A549 (cell line): ENCODE results near the gene MEAF6. TPM values are rescaled to one million over a fixed set of nuclear protein-coding genes. Genes with fewer than 3 reads are reported as not detected.

Experiments used
- ATAC-seq, 2 experiments: fragments of 200-7000 bp in 1 of 2; fragments of >200 bp in 1 of 2; cut with Nextera tagmentation in 1 of 2; cut with Tn5 transposase in 1 of 2; 3 replicates each; pipeline versions ENCODE4 v1.8.0 to v1.9.1; 2018 to 2020; ENCODE audit warnings: mild to moderate bottlenecking in 1 of 2, moderate library complexity in 1 of 2
- CTCF ChIA-PET: fragments of 300-600 bp; sonication (Branson Sonifier 250); formaldehyde crosslinking; extraction: SDS; loops from one replicate; lab custom pipeline; 2021; ENCODE audit warnings: antibody characterized with exemption, inconsistent platforms; lab: Yijun Ruan, JAX
- POLR2A ChIA-PET: fragments of 350-600 bp; formaldehyde crosslinking; extraction: SDS; loops from one replicate; lab custom pipeline; 2021; ENCODE audit warnings: antibody characterized with exemption, inconsistent platforms; lab: Yijun Ruan, JAX
- DNase-seq, 2 experiments: peaks; one replicate each; pipeline versions ENCODE4 v3.0.0 to v3.0.0-alpha.2; 2011 to 2016; ENCODE audit warnings: low read depth in 1 of 2, low spot score in 1 of 2
- FAIRE-seq: peaks from 2 replicates; lab custom pipeline; 2011; peaks lifted over from hg19 to GRCh38; lab: Jason Lieb, UNC
- H3K27ac ChIP-seq, 2 experiments: fragments of >200 bp; sonication (Bioruptor Twin); formaldehyde crosslinking; 3 replicates each; pipeline ENCODE4 v1.5.1; 2016 to 2017
- H3K4me1 ChIP-seq: fragments of >200 bp; sonication (Bioruptor Twin); formaldehyde crosslinking; 3 replicates; pipeline ENCODE4 v1.6.1; 2016
- H3K4me2 ChIP-seq: fragments of >200 bp; sonication (Bioruptor Twin); formaldehyde crosslinking; 3 replicates; pipeline ENCODE4 v1.6.1; 2016
- H3K4me3 ChIP-seq: fragments of >200 bp; sonication (Bioruptor Twin); formaldehyde crosslinking; 3 replicates; pipeline ENCODE4 v1.5.1; 2016
- H3K9me3 ChIP-seq: fragments of >200 bp; sonication (Bioruptor Twin); formaldehyde crosslinking; 3 replicates; pipeline ENCODE4 v1.6.1; 2016
- BHLHE40 ChIP-seq: IDR thresholded peaks from 2 replicates; pipeline ENCODE4 v1.6.1; 2012; ENCODE audit warnings: low read depth, low read length, inconsistent platforms
- CBX8 ChIP-seq: fragments of 200-600 bp; sonication (generic); IDR thresholded peaks from 2 replicates; pipeline ENCODE4 v1.6.1; 2016
- CEBPB ChIP-seq, 2 experiments: fragments of >200 bp in 1 of 2; sonication (Bioruptor Twin) in 1 of 2; formaldehyde crosslinking in 1 of 2; IDR thresholded peaks; 2 replicates each; pipeline ENCODE4 v1.6.1; 2012 to 2016
- EP300 ChIP-seq, 2 experiments: fragments of >200 bp; sonication (Bioruptor Twin); formaldehyde crosslinking; IDR thresholded peaks; 2 replicates in 1 of 2; 3 replicates in 1 of 2; pipeline ENCODE4 v1.6.1; 2016 to 2017
- ESRRA ChIP-seq: fragments of 150-350 bp; IDR thresholded peaks from 2 replicates; pipeline ENCODE4 v1.6.1; 2014; ENCODE audit warnings: mild to moderate bottlenecking, low read length, borderline replicate concordance
- GATA3 ChIP-seq: IDR thresholded peaks from 2 replicates; pipeline ENCODE4 v1.6.1; 2012; ENCODE audit warnings: borderline replicate concordance
- HEYL ChIP-seq: fragments of 250-450 bp; sonication (Bioruptor Pico); IDR thresholded peaks from 2 replicates; pipeline ENCODE4 v1.8.0; 2021; ENCODE audit warnings: mild to moderate bottlenecking, moderate library complexity
- KDM1A ChIP-seq: fragments of 200-600 bp; sonication (generic); IDR thresholded peaks from 2 replicates; pipeline ENCODE4 v1.6.1; 2016; ENCODE audit warnings: low read depth, mild to moderate bottlenecking
- MAFK ChIP-seq: fragments of 450-650 bp; IDR thresholded peaks from 2 replicates; pipeline ENCODE4 v1.6.1; 2014; ENCODE audit not compliant: partially characterized antibody
- MAZ ChIP-seq: fragments of 150-350 bp; IDR thresholded peaks from 2 replicates; pipeline ENCODE4 v1.6.1; 2014; ENCODE audit warnings: antibody characterized with exemption, low read depth, low read length, borderline replicate concordance
- MYC ChIP-seq: IDR thresholded peaks from 2 replicates; pipeline ENCODE4 v1.6.1; 2012; ENCODE audit warnings: mild to moderate bottlenecking, inconsistent platforms, low read length, improper control_type of control experiment, borderline replicate concordance
- NPAS2 ChIP-seq: fragments of 250-450 bp; sonication (Bioruptor Pico); IDR thresholded peaks from 2 replicates; pipeline ENCODE4 v1.8.0; 2022; ENCODE audit warnings: mild to moderate bottlenecking, moderate library complexity, borderline replicate concordance
- PHF8 ChIP-seq: fragments of 200-600 bp; sonication (generic); IDR thresholded peaks from 2 replicates; pipeline ENCODE4 v1.6.1; 2016; ENCODE audit warnings: low read depth, mild to moderate bottlenecking, antibody characterized with exemption, moderate library complexity, borderline replicate concordance
- POLR2A ChIP-seq: IDR thresholded peaks from 2 replicates; pipeline ENCODE4 v1.6.1; 2012; ENCODE audit warnings: mild to moderate bottlenecking, low read length
- POLR2AphosphoS2 ChIP-seq: conservative IDR thresholded peaks from 2 replicates; pipeline ENCODE4 v1.6.1; 2012; ENCODE audit warnings: low read length, improper control_type of control experiment, inconsistent platforms
- RARB ChIP-seq: fragments of 250-450 bp; sonication (Bioruptor Pico); IDR thresholded peaks from 2 replicates; pipeline ENCODE4 v1.8.0; 2021; ENCODE audit warnings: mild to moderate bottlenecking, moderate library complexity
- RCOR1 ChIP-seq: fragments of 150-350 bp; IDR thresholded peaks from 2 replicates; pipeline ENCODE4 v1.6.1; 2014; ENCODE audit warnings: antibody characterized with exemption, low read length, low read depth
- SREBF2 ChIP-seq: fragments of 450-650 bp; IDR thresholded peaks from 2 replicates; pipeline ENCODE4 v1.6.1; 2014; ENCODE audit warnings: mild to moderate bottlenecking, moderate library complexity
- ZC3H11A ChIP-seq: fragments of 450-650 bp; IDR thresholded peaks from 2 replicates; pipeline ENCODE4 v1.6.1; 2014; ENCODE audit warnings: antibody characterized with exemption, mild to moderate bottlenecking
- ZFP36 ChIP-seq: fragments of 450-650 bp; IDR thresholded peaks from 2 replicates; pipeline ENCODE4 v1.6.1; 2014; ENCODE audit warnings: borderline replicate concordance; ENCODE audit not compliant: partially characterized antibody
- ZNF302 ChIP-seq: fragments of 250-450 bp; sonication (Bioruptor Pico); IDR thresholded peaks from 2 replicates; pipeline ENCODE4 v1.9.0; 2021; ENCODE audit warnings: inconsistent platforms, mild to moderate bottlenecking, moderate library complexity
- WGBS: methylation state at CpG from one replicate; pipeline ENCODE4 v1.1.6; 2017; ENCODE audit errors: missing lambda C conversion rate; 5-methylcytosine and 5-hydroxymethylcytosine counted together
- polyA plus RNA-seq, 4 experiments: library from polyadenylated mRNA; depleted of rRNA in 3 of 4; stranded (reverse); fragments of >200 nt; fragmentation: RNase III in 1 of 4; extraction: RNeasy Plus Mini Kit Qiagen cat#74134 plus additional on column Dnase treatment in 1 of 4; gene quantifications; 2 replicates in 3 of 4; 3 replicates in 1 of 4; pipeline ENCODE4 v1.2.3, GENCODE V29; 2011 to 2017
- TF ChIP-seq, protein P1 (sequence below): IDR thresholded peaks from 2 replicates; pipeline ENCODE4 v1.6.1; 2012
- TF ChIP-seq, protein P2 (sequence below): fragments of >200 bp; sonication (Bioruptor Twin); formaldehyde crosslinking; IDR thresholded peaks from 3 replicates; pipeline ENCODE4 v1.6.1; 2016
- TF ChIP-seq, protein P3 (sequence below): fragments of >200 bp; sonication (Bioruptor Twin); formaldehyde crosslinking; IDR thresholded peaks from 2 replicates; pipeline ENCODE4 v1.6.1; 2016
- TF ChIP-seq, protein P4 (sequence below): fragments of 450-650 bp; IDR thresholded peaks from 2 replicates; pipeline ENCODE4 v1.6.1; 2014; ENCODE audit warnings: antibody characterized with exemption
- TF ChIP-seq, protein P5 (sequence below): fragments of >200 bp; sonication (Bioruptor Twin); formaldehyde crosslinking; IDR thresholded peaks from 3 replicates; pipeline ENCODE4 v1.5.1; 2016
- TF ChIP-seq, protein P6 (sequence below): IDR thresholded peaks from 2 replicates; pipeline ENCODE4 v1.6.1; 2012
- TF ChIP-seq, protein P7 (sequence below): IDR thresholded peaks from 2 replicates; pipeline ENCODE4 v1.6.1; 2012; ENCODE audit warnings: low read depth, borderline replicate concordance

MEAF6 gene
- polyA plus RNA-seq, 2 of the 4 experiments (the other 2 are of a cell fraction), result 39.4 to 45.4 TPM

DNA sequence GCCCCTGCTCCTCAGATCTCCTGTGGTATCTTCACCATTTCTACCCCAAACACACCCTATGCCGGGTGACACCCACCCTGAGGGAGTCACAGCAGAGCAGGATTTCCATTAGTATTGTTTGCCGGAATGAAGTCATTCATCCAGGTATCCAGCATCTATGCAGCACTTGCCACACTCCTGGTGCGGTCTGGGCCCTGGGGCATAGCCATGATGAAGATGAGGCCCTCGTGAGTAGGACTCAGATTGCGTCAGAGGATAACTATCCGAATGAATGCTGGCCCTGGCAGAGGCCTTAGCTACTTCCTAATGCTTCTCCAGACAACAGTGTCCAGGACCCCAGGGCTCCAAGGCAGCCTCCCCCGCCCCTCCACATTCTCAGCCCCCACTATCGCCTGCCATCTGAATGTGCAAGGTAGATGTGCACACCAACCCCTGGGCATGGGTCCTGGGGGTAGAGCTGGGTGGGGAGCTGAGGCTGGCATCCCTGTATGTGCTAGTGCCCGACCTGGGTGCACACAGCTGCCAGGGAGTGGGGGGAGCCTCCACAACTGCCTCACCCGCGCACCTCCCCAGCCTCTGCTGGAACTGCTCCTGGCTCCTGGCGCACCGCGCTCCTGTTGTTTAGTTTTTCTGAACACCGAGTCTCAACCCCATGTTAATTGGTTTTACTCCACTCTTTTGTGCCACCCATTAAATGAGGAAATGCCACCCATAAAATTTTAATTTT is 65.7 kb downstream of the MEAF6 start:
- DNase-seq (no peak), ATAC-seq (no peak), FAIRE-seq (no peak)
- CTCF ChIA-PET, result interaction anchor here (1.0 to 11.8 kb wide), 5 partner anchors 14 to 873 kb away, joined by 3 to 209 read pairs (median 13); partner anchors contain the start of gene ZC3H12A
- H3K4me1 ChIP-seq, result peaks cover 22% of the 10 kb centered on the region
- no peaks in the 10 kb centered on the region for H3K9me3 ChIP-seq
- H3K27ac ChIP-seq, result no peak overlapping the region
- no peak for TF ChIP-seq RARB (CRISPR knock-in tag)
- no peak for TF ChIP-seq EP300 (IDR thresholded peaks at IDR 0.05)
- TF ChIP-seq, protein P1, sequence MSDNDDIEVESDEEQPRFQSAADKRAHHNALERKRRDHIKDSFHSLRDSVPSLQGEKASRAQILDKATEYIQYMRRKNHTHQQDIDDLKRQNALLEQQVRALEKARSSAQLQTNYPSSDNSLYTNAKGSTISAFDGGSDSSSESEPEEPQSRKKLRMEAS, result no peak
- no peak for TF ChIP-seq ZFP36
- no peak for TF ChIP-seq MAZ
- no peak for TF ChIP-seq HEYL (CRISPR knock-in tag)
- TF ChIP-seq, protein P2, sequence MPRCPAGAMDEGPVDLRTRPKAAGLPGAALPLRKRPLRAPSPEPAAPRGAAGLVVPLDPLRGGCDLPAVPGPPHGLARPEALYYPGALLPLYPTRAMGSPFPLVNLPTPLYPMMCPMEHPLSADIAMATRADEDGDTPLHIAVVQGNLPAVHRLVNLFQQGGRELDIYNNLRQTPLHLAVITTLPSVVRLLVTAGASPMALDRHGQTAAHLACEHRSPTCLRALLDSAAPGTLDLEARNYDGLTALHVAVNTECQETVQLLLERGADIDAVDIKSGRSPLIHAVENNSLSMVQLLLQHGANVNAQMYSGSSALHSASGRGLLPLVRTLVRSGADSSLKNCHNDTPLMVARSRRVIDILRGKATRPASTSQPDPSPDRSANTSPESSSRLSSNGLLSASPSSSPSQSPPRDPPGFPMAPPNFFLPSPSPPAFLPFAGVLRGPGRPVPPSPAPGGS, result no peak
- TF ChIP-seq MAFK, result no peak
- no peak for TF ChIP-seq PHF8
- TF ChIP-seq BHLHE40, result no peak
- TF ChIP-seq, protein P3, sequence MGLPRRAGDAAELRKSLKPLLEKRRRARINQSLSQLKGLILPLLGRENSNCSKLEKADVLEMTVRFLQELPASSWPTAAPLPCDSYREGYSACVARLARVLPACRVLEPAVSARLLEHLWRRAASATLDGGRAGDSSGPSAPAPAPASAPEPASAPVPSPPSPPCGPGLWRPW, result no peak
- TF ChIP-seq RCOR1, result no peak
- TF ChIP-seq, protein P4, sequence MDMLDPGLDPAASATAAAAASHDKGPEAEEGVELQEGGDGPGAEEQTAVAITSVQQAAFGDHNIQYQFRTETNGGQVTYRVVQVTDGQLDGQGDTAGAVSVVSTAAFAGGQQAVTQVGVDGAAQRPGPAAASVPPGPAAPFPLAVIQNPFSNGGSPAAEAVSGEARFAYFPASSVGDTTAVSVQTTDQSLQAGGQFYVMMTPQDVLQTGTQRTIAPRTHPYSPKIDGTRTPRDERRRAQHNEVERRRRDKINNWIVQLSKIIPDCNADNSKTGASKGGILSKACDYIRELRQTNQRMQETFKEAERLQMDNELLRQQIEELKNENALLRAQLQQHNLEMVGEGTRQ, result no peak
- TF ChIP-seq, protein P5, sequence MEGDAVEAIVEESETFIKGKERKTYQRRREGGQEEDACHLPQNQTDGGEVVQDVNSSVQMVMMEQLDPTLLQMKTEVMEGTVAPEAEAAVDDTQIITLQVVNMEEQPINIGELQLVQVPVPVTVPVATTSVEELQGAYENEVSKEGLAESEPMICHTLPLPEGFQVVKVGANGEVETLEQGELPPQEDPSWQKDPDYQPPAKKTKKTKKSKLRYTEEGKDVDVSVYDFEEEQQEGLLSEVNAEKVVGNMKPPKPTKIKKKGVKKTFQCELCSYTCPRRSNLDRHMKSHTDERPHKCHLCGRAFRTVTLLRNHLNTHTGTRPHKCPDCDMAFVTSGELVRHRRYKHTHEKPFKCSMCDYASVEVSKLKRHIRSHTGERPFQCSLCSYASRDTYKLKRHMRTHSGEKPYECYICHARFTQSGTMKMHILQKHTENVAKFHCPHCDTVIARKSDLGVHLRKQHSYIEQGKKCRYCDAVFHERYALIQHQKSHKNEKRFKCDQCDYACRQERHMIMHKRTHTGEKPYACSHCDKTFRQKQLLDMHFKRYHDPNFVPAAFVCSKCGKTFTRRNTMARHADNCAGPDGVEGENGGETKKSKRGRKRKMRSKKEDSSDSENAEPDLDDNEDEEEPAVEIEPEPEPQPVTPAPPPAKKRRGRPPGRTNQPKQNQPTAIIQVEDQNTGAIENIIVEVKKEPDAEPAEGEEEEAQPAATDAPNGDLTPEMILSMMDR, result no peak
- TF ChIP-seq, protein P6, sequence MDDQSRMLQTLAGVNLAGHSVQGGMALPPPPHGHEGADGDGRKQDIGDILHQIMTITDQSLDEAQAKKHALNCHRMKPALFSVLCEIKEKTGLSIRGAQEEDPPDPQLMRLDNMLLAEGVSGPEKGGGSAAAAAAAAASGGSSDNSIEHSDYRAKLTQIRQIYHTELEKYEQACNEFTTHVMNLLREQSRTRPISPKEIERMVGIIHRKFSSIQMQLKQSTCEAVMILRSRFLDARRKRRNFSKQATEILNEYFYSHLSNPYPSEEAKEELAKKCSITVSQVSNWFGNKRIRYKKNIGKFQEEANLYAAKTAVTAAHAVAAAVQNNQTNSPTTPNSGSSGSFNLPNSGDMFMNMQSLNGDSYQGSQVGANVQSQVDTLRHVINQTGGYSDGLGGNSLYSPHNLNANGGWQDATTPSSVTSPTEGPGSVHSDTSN, result no peak
- no peak overlapping the region for H3K4me2 ChIP-seq
- WGBS, result 92% methylated on average over 11 of the region's 15 CpGs
- POLR2A ChIA-PET, result no interaction called here
- H3K4me3 ChIP-seq, result no peak overlapping the region

DNA sequence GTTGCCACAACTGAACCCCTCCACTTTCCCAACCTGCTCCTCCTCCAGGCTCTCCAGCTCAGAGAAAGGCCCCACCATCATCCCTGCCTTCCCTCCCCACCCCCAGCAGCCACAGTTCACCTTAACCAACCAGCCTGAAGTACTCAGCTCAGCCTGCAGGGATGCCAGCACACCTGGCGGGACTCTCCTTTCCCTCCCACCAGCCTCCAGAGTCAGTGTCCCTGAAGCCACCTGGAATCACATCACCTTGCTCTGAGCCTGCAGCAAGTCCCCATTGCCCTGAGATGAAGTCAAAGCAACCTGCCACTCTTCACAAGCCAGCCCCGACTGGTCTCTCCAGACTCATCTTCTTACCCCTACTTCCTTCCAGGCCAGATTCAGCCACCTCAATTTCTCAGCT is 66.4 kb downstream of the MEAF6 start:
- no peak; a peak in 1 of 6 replicates for ATAC-seq
- 87% methylated on average over 2 of the region's 2 CpGs for WGBS
- POLR2A ChIA-PET, result no interaction called here
- H3K4me3 ChIP-seq, result no peak overlapping the region
- no peak for FAIRE-seq
- H3K27ac ChIP-seq, result no peak overlapping the region
- CTCF ChIA-PET, result interaction anchor here (3.7 kb wide), 1 partner anchor 14 kb away, joined by 13 read pairs; no protein-coding TSS in a partner anchor
- H3K9me3 ChIP-seq, result no peaks in the 10 kb centered on the region
- TF ChIP-seq GATA3 (no peak), MYC (no peak), CBX8 (no peak), SREBF2 (no peak), CEBPB (IDR thresholded peaks at IDR 0.05) (no peak), ESRRA (no peak), POLR2AphosphoS2 (no peak), ZNF302 (CRISPR knock-in tag) (no peak), BHLHE40 (no peak), KDM1A (no peak), ZC3H11A (no peak), RARB (CRISPR knock-in tag) (no peak), POLR2A (no peak), NPAS2 (CRISPR knock-in tag) (no peak)
- TF ChIP-seq, protein P7, sequence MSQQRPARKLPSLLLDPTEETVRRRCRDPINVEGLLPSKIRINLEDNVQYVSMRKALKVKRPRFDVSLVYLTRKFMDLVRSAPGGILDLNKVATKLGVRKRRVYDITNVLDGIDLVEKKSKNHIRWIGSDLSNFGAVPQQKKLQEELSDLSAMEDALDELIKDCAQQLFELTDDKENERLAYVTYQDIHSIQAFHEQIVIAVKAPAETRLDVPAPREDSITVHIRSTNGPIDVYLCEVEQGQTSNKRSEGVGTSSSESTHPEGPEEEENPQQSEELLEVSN, result no peak
- TF ChIP-seq, protein P4, result no peak
- TF ChIP-seq, protein P5, result no peak
- H3K4me2 ChIP-seq, result no peak overlapping the region
- DNase-seq, result no peak
- peaks cover 16% of the 10 kb centered on the region for H3K4me1 ChIP-seq
